ENCODE measurements around the gene ZNF518A. TPM values are rescaled to one million over a fixed set of nuclear protein-coding genes. Genes with fewer than 3 reads are reported as not detected.

The ZNF518A gene
- total and polyA plus RNA-seq, 9 of the 15 experiments (the other 6 are each of a cell fraction or from before 2014, with no cell fraction given), result 6.3 to 30.0 (median 17.4) TPM

DNA sequence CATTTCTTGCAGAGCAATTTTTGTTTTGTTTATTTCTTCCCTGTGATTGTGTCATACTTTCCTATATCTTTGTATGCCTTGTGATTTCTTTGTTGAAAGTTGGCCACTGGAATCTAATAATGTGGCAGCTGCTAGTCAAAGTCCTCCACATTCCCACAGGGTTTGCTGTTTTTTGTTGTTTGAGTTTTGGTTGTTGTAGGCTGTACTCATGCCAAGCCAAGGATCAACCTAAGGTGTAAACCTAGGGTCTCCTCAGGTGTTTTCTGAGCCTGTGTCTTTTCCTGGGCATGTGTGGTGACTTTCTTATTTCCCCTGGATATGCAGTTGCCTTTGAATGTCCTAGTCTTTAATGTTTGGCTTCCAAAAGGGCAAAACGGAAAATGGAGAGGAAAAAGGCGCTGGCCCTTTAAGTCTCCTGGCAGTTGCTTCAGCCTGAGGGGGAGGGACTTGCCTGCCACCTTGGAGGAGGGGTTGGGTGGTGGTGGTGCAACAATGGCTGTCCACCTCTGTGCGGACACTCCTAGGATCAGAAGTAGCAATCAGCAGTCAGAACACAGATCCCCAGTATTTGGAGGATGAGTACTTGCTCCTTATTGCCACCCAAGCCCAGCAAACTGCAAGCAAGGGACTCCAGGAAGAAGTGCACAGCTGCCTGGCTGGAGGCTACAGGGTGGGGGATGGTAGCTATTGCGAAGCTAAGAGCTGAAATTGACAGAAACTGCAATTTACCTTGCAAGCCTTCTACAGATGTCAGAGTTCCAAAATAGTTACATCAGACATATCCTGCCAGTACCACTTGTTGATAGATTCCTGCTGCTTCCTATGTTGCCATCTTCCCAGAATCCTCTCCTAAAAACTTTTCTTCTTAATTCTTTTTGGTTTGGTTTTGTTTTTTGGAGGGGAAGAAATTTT, 5.6 kb upstream of the ZNF518A start (continued):
- TF ChIP-seq SRF (CRISPR knock-in tag; IDR thresholded peaks at IDR 0.05), result no peak
- no peak for TF ChIP-seq ZSCAN29 (IDR thresholded peaks at IDR 0.05)
- TF ChIP-seq ZNF431 (CRISPR knock-in tag; IDR thresholded peaks at IDR 0.05), result no peak
- peak; percentile 96 for TF ChIP-seq LEF1 (IDR thresholded peaks at IDR 0.05)
- TF ChIP-seq ZZZ3 (IDR thresholded peaks at IDR 0.05), result no peak
- no peak for TF ChIP-seq FIP1L1 (IDR thresholded peaks at IDR 0.05; ENCODE audit: low read depth, low read length, poor library complexity, severe bottlenecking)
- TF ChIP-seq, protein P1, sequence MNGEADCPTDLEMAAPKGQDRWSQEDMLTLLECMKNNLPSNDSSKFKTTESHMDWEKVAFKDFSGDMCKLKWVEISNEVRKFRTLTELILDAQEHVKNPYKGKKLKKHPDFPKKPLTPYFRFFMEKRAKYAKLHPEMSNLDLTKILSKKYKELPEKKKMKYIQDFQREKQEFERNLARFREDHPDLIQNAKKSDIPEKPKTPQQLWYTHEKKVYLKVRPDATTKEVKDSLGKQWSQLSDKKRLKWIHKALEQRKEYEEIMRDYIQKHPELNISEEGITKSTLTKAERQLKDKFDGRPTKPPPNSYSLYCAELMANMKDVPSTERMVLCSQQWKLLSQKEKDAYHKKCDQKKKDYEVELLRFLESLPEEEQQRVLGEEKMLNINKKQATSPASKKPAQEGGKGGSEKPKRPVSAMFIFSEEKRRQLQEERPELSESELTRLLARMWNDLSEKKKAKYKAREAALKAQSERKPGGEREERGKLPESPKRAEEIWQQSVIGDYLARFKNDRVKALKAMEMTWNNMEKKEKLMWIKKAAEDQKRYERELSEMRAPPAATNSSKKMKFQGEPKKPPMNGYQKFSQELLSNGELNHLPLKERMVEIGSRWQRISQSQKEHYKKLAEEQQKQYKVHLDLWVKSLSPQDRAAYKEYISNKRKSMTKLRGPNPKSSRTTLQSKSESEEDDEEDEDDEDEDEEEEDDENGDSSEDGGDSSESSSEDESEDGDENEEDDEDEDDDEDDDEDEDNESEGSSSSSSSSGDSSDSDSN (IDR thresholded peaks at IDR 0.05; ENCODE audit: borderline replicate concordance in 1 of 2, low read depth in 2 of 2, low read length in 2 of 2), result no peak
- no peak for TF ChIP-seq ILK (tag; IDR thresholded peaks at IDR 0.05; ENCODE audit: borderline replicate concordance, low read depth)
- no peak for TF ChIP-seq ZNF696 (CRISPR knock-in tag; conservative IDR thresholded peaks at IDR 0.05)
- no peak for TF ChIP-seq ZNF140 (CRISPR knock-in tag; IDR thresholded peaks at IDR 0.05)
- no peak for TF ChIP-seq LCOR (CRISPR knock-in tag; IDR thresholded peaks at IDR 0.05)
- no peak for TF ChIP-seq ZBED1 (IDR thresholded peaks at IDR 0.05)
- peak; percentile 74; the same call in 1 of the 2 replicates for TF ChIP-seq ATF7 (IDR thresholded peaks at IDR 0.05)
- TF ChIP-seq, protein P2, sequence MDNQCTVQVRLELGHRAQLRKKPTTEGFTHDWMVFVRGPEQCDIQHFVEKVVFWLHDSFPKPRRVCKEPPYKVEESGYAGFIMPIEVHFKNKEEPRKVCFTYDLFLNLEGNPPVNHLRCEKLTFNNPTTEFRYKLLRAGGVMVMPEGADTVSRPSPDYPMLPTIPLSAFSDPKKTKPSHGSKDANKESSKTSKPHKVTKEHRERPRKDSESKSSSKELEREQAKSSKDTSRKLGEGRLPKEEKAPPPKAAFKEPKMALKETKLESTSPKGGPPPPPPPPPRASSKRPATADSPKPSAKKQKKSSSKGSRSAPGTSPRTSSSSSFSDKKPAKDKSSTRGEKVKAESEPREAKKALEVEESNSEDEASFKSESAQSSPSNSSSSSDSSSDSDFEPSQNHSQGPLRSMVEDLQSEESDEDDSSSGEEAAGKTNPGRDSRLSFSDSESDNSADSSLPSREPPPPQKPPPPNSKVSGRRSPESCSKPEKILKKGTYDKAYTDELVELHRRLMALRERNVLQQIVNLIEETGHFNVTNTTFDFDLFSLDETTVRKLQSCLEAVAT (IDR thresholded peaks at IDR 0.05), result no peak
- TF ChIP-seq SP2 (IDR thresholded peaks at IDR 0.05; ENCODE audit: extremely low read depth, low read depth, low read length, poor library complexity, severe bottlenecking), result no peak
- no peak for TF ChIP-seq BMI1 (IDR thresholded peaks at IDR 0.05; ENCODE audit: low read length)
- no peak for TF ChIP-seq NONO (IDR thresholded peaks at IDR 0.05; ENCODE audit: low read depth in 2 of 2, low read length in 1 of 2)
- no peak for TF ChIP-seq CBFA2T3 (IDR thresholded peaks at IDR 0.05)
- TF ChIP-seq KAT7 (CRISPR knock-in tag; IDR thresholded peaks at IDR 0.05; ENCODE audit: borderline replicate concordance), result no peak
- peak; percentile 85 for TF ChIP-seq RNF2 (IDR thresholded peaks at IDR 0.05)
- TF ChIP-seq PTBP1 (IDR thresholded peaks at IDR 0.05; ENCODE audit: low read depth, low read length), result no peak
- 0 out of 2 replicates have a peak, but pooled peaks have one; percentile 19 for TF ChIP-seq GABPA (tag; conservative IDR thresholded peaks at IDR 0.05; ENCODE audit: low read depth)
- TF ChIP-seq, protein P3, sequence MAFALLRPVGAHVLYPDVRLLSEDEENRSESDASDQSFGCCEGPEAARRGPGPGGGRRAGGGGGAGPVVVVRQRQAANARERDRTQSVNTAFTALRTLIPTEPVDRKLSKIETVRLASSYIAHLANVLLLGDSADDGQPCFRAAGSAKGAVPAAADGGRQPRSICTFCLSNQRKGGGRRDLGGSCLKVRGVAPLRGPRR (CRISPR knock-in tag; IDR thresholded peaks at IDR 0.05), result no peak
- TF ChIP-seq EP400 (IDR thresholded peaks at IDR 0.05), result peak; percentile 87
- 0 out of 2 replicates have a peak, but pooled peaks have one; percentile 36 for TF ChIP-seq PYGO2 (tag; IDR thresholded peaks at IDR 0.05)
- TF ChIP-seq CBX2 (IDR thresholded peaks at IDR 0.05; ENCODE audit: insufficient read depth, low read length, poor library complexity, severe bottlenecking), result no peak
